Upper lobe of left lung (tissue), 4 donors: ENCODE data around the gene CTNNB1.

Experiments used
- EP300 ChIP-seq, 4 donors: sonication (generic); formaldehyde crosslinking; IDR thresholded peaks; one replicate each; pipeline ENCODE4 v1.5.1; 2017; ENCODE audit warnings: antibody characterized with exemption in 4 of 4, control low read depth in 2 of 4
- POLR2A ChIP-seq, 4 donors: fragments of 450-650 bp; IDR thresholded peaks; one replicate each; pipeline ENCODE4 v1.5.1; 2016 to 2017; ENCODE audit warnings: antibody characterized with exemption in 4 of 4, mild to moderate bottlenecking in 2 of 4
- TF ChIP-seq, protein P1 (sequence below), 6 experiments: fragments of 450-650 bp in 4 of 6; fragments of 200-600 bp in 2 of 6; sonication (generic) in 2 of 6; IDR thresholded peaks; one replicate each; pipeline ENCODE4 v1.5.1; 2016 to 2019; ENCODE audit warnings: antibody characterized with exemption in 6 of 6

GRCh38 chr3:41190509-41191284 lies 8.6 kb upstream of the CTNNB1 start:
- TF ChIP-seq, protein P1, sequence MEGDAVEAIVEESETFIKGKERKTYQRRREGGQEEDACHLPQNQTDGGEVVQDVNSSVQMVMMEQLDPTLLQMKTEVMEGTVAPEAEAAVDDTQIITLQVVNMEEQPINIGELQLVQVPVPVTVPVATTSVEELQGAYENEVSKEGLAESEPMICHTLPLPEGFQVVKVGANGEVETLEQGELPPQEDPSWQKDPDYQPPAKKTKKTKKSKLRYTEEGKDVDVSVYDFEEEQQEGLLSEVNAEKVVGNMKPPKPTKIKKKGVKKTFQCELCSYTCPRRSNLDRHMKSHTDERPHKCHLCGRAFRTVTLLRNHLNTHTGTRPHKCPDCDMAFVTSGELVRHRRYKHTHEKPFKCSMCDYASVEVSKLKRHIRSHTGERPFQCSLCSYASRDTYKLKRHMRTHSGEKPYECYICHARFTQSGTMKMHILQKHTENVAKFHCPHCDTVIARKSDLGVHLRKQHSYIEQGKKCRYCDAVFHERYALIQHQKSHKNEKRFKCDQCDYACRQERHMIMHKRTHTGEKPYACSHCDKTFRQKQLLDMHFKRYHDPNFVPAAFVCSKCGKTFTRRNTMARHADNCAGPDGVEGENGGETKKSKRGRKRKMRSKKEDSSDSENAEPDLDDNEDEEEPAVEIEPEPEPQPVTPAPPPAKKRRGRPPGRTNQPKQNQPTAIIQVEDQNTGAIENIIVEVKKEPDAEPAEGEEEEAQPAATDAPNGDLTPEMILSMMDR (IDR thresholded peaks at IDR 0.05) = no peak
- no peak for TF ChIP-seq POLR2A (IDR thresholded peaks at IDR 0.05)
- no peak for TF ChIP-seq EP300 (IDR thresholded peaks at IDR 0.05)
